Left ventricle myocardium inferior (tissue), 1 donor: ENCODE results near the gene R3HDM2. TPM values are rescaled to one million over a fixed set of nuclear protein-coding genes. Genes with fewer than 3 reads are reported as not detected.
"Not testable (repeated sequence)": the region's sequence is repeated elsewhere in the genome, so short reads cannot be mapped to it uniquely, and the experiment has no call there.

Experiments
- DNase-seq: peaks from one replicate; pipeline ENCODE4 v3.0.0-alpha.2; 2020
- H3K27ac ChIP-seq: fragments of 200-600 bp; replicated peaks from 2 replicates; pipeline ENCODE4 v1.8.0; 2021
- H3K27me3 ChIP-seq: fragments of 200-600 bp; 2 replicates; pipeline ENCODE4 v1.8.0; 2021; ENCODE audit warnings: low read depth
- H3K36me3 ChIP-seq: fragments of 200-600 bp; 2 replicates; pipeline ENCODE4 v1.8.0; 2021
- H3K4me1 ChIP-seq: fragments of 200-600 bp; 2 replicates; pipeline ENCODE4 v1.8.0; 2021
- H3K4me3 ChIP-seq: fragments of 200-600 bp; 2 replicates; pipeline ENCODE4 v1.8.0; 2021; ENCODE audit warnings: mild to moderate bottlenecking, moderate library complexity
- H3K9me3 ChIP-seq: fragments of 200-600 bp; replicated peaks from 2 replicates; pipeline ENCODE4 v1.8.0; 2021
- intact Hi-C: fragments of 100-400 bp; cut with micrococcal nuclease; formaldehyde crosslinking; loops from one replicate; pipeline ENCODE4 v1.11.0; 2022
- total RNA-seq: library from RNA; stranded (reverse); fragmentation: NEBNext Ultra II Directional; extraction: Animal tissue kit (Norgen Biotek cat#: 25700); gene quantifications from one replicate; pipeline ENCODE4 v1.2.1, GENCODE V29; 2021
- TF ChIP-seq, protein P1 (sequence below): fragments of 200-600 bp; IDR thresholded peaks from 2 replicates; pipeline ENCODE4 v1.8.0; 2021; ENCODE audit warnings: antibody characterized with exemption, mild to moderate bottlenecking, borderline replicate concordance
- donor health status: DM: no; HTN: yes; CAD: no; lungs with severe emphysema.

R3HDM2 gene
- total RNA-seq, 1 donor from 2014 or later: 63.1 TPM

DNA sequence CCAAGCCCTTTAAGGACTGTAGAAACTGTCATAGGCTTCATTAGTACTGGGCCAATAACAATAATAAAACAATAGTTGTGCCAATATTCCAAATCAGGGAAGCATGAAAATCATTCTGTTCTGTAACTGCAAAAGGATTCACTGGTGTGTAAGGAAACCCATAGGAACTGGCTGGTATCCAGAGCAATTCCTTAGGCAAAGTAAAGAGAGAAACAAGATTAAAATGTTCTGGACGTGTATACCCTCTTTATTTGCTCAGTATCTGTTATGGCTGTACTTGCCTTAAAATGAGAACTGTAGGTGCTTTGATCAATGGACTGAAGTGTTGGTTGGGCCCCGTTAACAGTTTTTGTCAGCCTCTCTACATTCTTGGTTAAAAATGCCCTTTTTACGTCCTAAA is 107.4 kb downstream of the R3HDM2 start:
- intact Hi-C loops: no loop called here
- H3K27me3 ChIP-seq: no peaks in the 10 kb centered on the region

DNA sequence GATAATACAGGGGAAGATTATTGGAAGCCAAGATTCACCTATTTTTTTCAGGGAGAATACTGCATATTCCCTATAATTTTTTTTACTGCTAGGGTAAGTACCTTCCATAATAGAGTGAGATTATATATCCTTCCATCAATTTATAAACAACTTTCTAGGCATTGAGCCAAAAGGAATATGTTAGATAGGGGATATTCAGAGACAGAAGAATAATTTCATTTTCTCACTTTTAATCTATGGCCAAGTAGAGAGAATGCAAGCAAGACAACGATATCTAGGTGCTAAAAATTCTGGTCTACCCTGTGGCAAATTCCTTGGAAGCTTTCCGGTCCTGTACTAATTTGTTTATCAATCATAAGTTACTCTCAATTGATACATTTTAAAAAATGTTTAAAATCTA is 110.2 kb downstream of the R3HDM2 start:
- intact Hi-C loops: no loop called here
- H3K4me3 ChIP-seq: no peak overlapping the region
- no peaks in the 10 kb centered on the region for H3K36me3 ChIP-seq
- H3K27ac ChIP-seq: no peak overlapping the region
- H3K27me3 ChIP-seq: no peaks in the 10 kb centered on the region
- no peaks in the 10 kb centered on the region for H3K9me3 ChIP-seq
- DNase-seq: no peak
- peaks cover 18% of the 10 kb centered on the region for H3K4me1 ChIP-seq
- TF ChIP-seq, protein P1, sequence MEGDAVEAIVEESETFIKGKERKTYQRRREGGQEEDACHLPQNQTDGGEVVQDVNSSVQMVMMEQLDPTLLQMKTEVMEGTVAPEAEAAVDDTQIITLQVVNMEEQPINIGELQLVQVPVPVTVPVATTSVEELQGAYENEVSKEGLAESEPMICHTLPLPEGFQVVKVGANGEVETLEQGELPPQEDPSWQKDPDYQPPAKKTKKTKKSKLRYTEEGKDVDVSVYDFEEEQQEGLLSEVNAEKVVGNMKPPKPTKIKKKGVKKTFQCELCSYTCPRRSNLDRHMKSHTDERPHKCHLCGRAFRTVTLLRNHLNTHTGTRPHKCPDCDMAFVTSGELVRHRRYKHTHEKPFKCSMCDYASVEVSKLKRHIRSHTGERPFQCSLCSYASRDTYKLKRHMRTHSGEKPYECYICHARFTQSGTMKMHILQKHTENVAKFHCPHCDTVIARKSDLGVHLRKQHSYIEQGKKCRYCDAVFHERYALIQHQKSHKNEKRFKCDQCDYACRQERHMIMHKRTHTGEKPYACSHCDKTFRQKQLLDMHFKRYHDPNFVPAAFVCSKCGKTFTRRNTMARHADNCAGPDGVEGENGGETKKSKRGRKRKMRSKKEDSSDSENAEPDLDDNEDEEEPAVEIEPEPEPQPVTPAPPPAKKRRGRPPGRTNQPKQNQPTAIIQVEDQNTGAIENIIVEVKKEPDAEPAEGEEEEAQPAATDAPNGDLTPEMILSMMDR: no peak

More for the DNA sequence above, 107.4 kb downstream of the R3HDM2 start:
- TF ChIP-seq, protein P1: no peak
- Histone ChIP-seq H3K4me3 (no peak overlapping the region), H3K36me3 (peaks cover 14% of the 10 kb centered on the region), H3K27ac (no peak overlapping the region), H3K9me3 (no peaks in the 10 kb centered on the region), H3K4me1 (peaks cover 18% of the 10 kb centered on the region)
- DNase-seq: no peak

DNA sequence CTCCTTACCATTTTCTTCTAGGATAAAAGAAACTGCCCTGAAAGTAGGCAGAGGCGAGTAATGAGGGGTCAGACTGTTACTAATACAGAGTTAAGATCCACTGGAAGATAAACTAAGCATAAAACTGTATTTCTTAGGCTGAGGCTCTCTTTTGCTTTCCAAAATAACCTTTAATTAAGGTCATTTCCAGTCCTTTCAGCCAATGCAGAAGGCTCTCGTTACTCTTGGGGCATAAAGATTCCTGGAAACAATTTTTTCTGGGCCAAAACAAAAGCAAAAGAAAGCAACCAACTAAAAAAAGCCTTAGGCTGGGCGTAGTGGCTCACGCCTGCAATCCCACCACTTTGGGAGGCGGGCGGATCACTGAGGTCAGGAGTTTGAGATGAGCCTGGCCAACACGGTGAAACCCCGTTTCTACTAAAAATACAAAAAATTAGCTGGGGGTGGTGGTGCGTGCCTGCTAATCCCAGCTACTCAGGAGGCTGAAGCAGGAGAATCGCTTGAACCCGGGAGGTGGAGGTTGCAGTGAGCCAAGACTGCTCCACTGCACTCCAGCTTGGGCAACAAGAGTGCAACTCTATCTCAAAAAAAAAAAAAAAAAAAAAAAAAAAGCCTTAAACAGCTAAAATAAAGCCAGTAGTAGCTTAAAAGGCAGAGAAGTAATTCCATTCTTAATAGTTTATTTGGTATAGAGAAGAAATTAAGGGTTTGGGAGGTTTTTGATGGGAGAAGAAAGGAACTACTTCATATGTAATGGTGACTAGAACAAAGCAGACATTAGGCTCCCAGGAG is 111.0 kb downstream of the R3HDM2 start:
- no peak for DNase-seq
- Histone ChIP-seq H3K27me3 (no peaks in the 10 kb centered on the region), H3K27ac (peak overlapping the region; percentile 59), H3K4me1 (peaks cover 18% of the 10 kb centered on the region), H3K4me3 (peak overlapping the region; percentile 11), H3K36me3 (no peaks in the 10 kb centered on the region), H3K9me3 (no peaks in the 10 kb centered on the region)
- TF ChIP-seq, protein P1: no peak
- intact Hi-C loops: no loop called here

- no peaks in the 10 kb centered on the region for H3K36me3 ChIP-seq
These were observed 115.2 kb downstream of the R3HDM2 start for GRCh38 chr12:57315681-57316080.

GRCh38 chr12:57312287-57312686 is 118.6 kb downstream of the R3HDM2 start:
- intact Hi-C loops, DNase-seq, H3K27ac ChIP-seq, H3K27me3 ChIP-seq, H3K9me3 ChIP-seq, H3K4me3 ChIP-seq: not testable (repeated sequence)
- H3K36me3 ChIP-seq: peaks cover 13% of the 10 kb centered on the region
- peaks cover 15% of the 10 kb centered on the region for H3K4me1 ChIP-seq

More at GRCh38 chr12:57315681-57316080, 115.2 kb downstream of the R3HDM2 start:
- TF ChIP-seq, protein P1: no peak
- no peak overlapping the region for H3K4me3 ChIP-seq
- intact Hi-C loops: no loop called here
- no peaks in the 10 kb centered on the region for H3K9me3 ChIP-seq
- H3K27me3 ChIP-seq: no peaks in the 10 kb centered on the region
- peaks cover 17% of the 10 kb centered on the region for H3K4me1 ChIP-seq
- no peak overlapping the region for H3K27ac ChIP-seq
- DNase-seq: no peak

GRCh38 chr12:57309420-57309819 is 121.4 kb downstream of the R3HDM2 start:
- DNase-seq: no peak
- TF ChIP-seq, protein P1: no peak
- intact Hi-C loops: no loop called here
- H3K36me3 ChIP-seq: peaks cover 25% of the 10 kb centered on the region
- H3K4me3 ChIP-seq: no peak overlapping the region
- H3K9me3 ChIP-seq: no peaks in the 10 kb centered on the region
- peak overlapping the region; percentile 11 for H3K27ac ChIP-seq
- no peaks in the 10 kb centered on the region for H3K27me3 ChIP-seq
- H3K4me1 ChIP-seq: peaks cover 15% of the 10 kb centered on the region
